Amniotic stem cell (primary cell): ENCODE measurements around the gene MGARP.
"Not testable (repeated sequence)": the region's sequence is repeated elsewhere in the genome, so short reads cannot be mapped to it uniquely, and the experiment has no call there.

Source experiments
- DNase-seq: peaks from one replicate; lab custom pipeline; 2025; lab: John Stamatoyannopoulos, UW

MGARP gene

GRCh38 chr4:139295206-139295941 lies 15.3 kb upstream of the MGARP start:
- peak; percentile 90 for DNase-seq

- DNase-seq: no peak
Observed at GRCh38 chr4:139286186-139286698, 6.2 kb upstream of the MGARP start.

- DNase-seq: no peak
Observed at GRCh38 chr4:139282721-139283075, 2.7 kb upstream of the MGARP start.

- no peak for DNase-seq
Observed at GRCh38 chr4:139282065-139282720, 2.2 kb upstream of the MGARP start.

GRCh38 chr4:139278912-139279759 lies 889 bp downstream of the MGARP start:
- no peak for DNase-seq

- no peak for DNase-seq
Observed at GRCh38 chr4:139278485-139278884, 1.5 kb downstream of the MGARP start.

- DNase-seq: no peak
Observed at GRCh38 chr4:139275281-139275735, 4.7 kb downstream of the MGARP start.

- DNase-seq: no peak
Observed at GRCh38 chr4:139274790-139275189, 5.2 kb downstream of the MGARP start.

GRCh38 chr4:139273835-139274234 lies 6.2 kb downstream of the MGARP start:
- DNase-seq: no peak

- DNase-seq: no peak
Observed at GRCh38 chr4:139267301-139267700, 12.7 kb downstream of the MGARP start.

- peak; percentile 53 for DNase-seq
Observed at GRCh38 chr4:139266583-139267257, 13.3 kb downstream of the MGARP start.

- DNase-seq: no peak
Observed at GRCh38 chr4:139266208-139266582, 13.8 kb downstream of the MGARP start.

GRCh38 chr4:139265654-139266053 lies 14.4 kb downstream of the MGARP start:
- no peak for DNase-seq

GRCh38 chr4:139256349-139256748 lies 23.7 kb downstream of the MGARP start:
- no peak for DNase-seq

GRCh38 chr4:139255581-139255980 lies 24.4 kb downstream of the MGARP start:
- not testable (repeated sequence) for DNase-seq

- DNase-seq: peak; percentile 7
Observed at GRCh38 chr4:139253713-139254112, 26.3 kb downstream of the MGARP start.

- DNase-seq: no peak
Observed at GRCh38 chr4:139253046-139253445, 27.0 kb downstream of the MGARP start.

- no peak for DNase-seq
Observed at GRCh38 chr4:139247700-139248238, 32.3 kb downstream of the MGARP start.

- no peak for DNase-seq
Observed at GRCh38 chr4:139247241-139247640, 32.8 kb downstream of the MGARP start.

- DNase-seq: no peak
Observed at GRCh38 chr4:139246166-139246565, 33.9 kb downstream of the MGARP start.

GRCh38 chr4:139245590-139245989 lies 34.4 kb downstream of the MGARP start:
- no peak for DNase-seq
